Activated T-helper 17 cell treated with anti-CD3 and anti-CD28 coated beads, Interleukin-2, amount 50 U/mL, for 72 hours (primary cell): ENCODE results near the gene SLC6A17. TPM values are rescaled to one million over a fixed set of nuclear protein-coding genes. Genes with fewer than 3 reads are reported as not detected.

Experiments
- ATAC-seq: fragments of 150-1000 bp; cut with Tn5 transposase; replicated peaks from 2 replicates; pipeline ENCODE4 v1.10.0; 2021; ENCODE audit warnings: mild to moderate bottlenecking, moderate library complexity
- H3K27ac Mint-ChIP-seq: one replicate; pipeline ENCODE4 v1.8.0; 2022; ENCODE audit warnings: mixed read lengths
- H3K27me3 Mint-ChIP-seq: one replicate; pipeline ENCODE4 v1.8.0; 2022; ENCODE audit warnings: mixed read lengths
- H3K36me3 Mint-ChIP-seq: one replicate; pipeline ENCODE4 v1.8.0; 2022; ENCODE audit warnings: low read depth, mild to moderate bottlenecking, mixed read lengths
- H3K4me1 Mint-ChIP-seq: one replicate; pipeline ENCODE4 v1.8.0; 2022; ENCODE audit warnings: mixed read lengths
- H3K4me3 Mint-ChIP-seq: one replicate; pipeline ENCODE4 v1.8.0; 2022; ENCODE audit warnings: mild to moderate bottlenecking, mixed read lengths
- H3K9me3 Mint-ChIP-seq: one replicate; pipeline ENCODE4 v1.8.0; 2022; ENCODE audit warnings: mixed read lengths
- total RNA-seq, 2 donors: library from RNA; stranded (reverse); gene quantifications; one replicate each; pipeline ENCODE4 v1.2.3, GENCODE V29; 2022

Gene SLC6A17
- total RNA-seq, 2 donors from 2014 or later = not detected

GRCh38 chr1:110153407-110153950 is 3.2 kb downstream of the SLC6A17 start:
- no peak for ATAC-seq
- H3K4me3 Mint-ChIP-seq = no peak overlapping the region

DNA sequence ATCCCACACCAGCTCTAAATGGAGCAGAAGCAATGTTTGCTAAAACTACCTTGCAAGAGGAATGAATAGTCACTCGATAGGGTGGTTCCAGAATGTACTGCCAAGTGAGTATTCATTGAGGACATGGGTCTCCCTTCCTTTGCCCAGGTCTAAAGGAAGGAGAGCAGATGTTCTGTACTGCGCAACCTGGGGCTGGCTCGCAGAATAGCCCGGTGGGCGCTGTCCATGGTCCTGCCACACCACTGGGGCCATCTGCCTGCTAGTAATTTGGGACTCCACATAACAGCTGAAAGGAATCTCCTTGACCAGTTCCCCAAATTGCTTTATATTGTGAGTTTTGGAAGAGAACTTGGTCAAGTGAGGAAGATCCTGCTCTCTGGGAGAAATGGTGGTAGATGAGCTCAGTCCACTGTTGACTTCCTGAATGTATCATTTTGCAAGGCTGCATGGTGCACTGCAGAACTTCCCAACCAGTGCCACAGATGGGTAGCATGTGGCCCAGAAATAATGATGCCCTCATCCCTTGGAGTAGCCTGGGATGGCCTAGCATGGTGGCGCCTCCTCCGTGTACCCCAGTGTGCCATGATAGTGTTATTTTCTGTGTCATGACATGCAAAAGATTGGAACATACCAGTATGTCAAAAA is 5.7 kb downstream of the SLC6A17 start:
- no peaks in the 10 kb centered on the region for H3K9me3 Mint-ChIP-seq
- H3K36me3 Mint-ChIP-seq = no peaks in the 10 kb centered on the region
- peaks cover 68% of the 10 kb centered on the region for H3K27me3 Mint-ChIP-seq
- H3K4me1 Mint-ChIP-seq = no peaks in the 10 kb centered on the region
- H3K4me3 Mint-ChIP-seq = no peak overlapping the region
- no peak overlapping the region for H3K27ac Mint-ChIP-seq
- ATAC-seq = no peak

More at GRCh38 chr1:110153407-110153950, 3.2 kb downstream of the SLC6A17 start:
- Mint-ChIP-seq H3K9me3 (no peaks in the 10 kb centered on the region), H3K27me3 (peaks cover 62% of the 10 kb centered on the region), H3K27ac (no peak overlapping the region), H3K36me3 (no peaks in the 10 kb centered on the region), H3K4me1 (peaks cover 4% of the 10 kb centered on the region)

DNA sequence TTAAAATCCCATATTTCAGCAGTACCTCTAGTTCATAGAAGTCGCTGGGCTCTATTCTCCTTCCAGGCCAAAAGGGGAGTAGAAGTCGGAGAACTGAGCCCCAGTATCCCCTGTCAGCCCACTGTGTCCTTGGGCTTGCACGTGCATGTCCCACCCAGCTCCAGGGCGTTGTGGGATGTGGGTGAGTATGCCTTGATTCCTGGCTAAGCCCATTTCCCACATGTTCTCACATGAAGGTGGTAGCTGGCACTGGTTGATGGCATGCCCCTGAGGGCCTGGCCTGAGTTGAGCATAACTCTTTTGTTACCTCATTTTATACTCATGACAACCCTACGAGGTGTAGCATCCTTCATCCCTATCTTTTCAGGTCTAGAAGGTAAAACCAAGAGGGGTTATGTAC is 8.0 kb downstream of the SLC6A17 start:
- no peak overlapping the region for H3K4me3 Mint-ChIP-seq
- no peak for ATAC-seq
- no peaks in the 10 kb centered on the region for H3K4me1 Mint-ChIP-seq
- H3K27ac Mint-ChIP-seq = no peak overlapping the region
- no peaks in the 10 kb centered on the region for H3K36me3 Mint-ChIP-seq
- H3K9me3 Mint-ChIP-seq = no peaks in the 10 kb centered on the region
- H3K27me3 Mint-ChIP-seq = peaks cover 54% of the 10 kb centered on the region

GRCh38 chr1:110159168-110159567 is 8.9 kb downstream of the SLC6A17 start:
- no peaks in the 10 kb centered on the region for H3K9me3 Mint-ChIP-seq
- H3K4me1 Mint-ChIP-seq = no peaks in the 10 kb centered on the region
- no peak for ATAC-seq
- H3K36me3 Mint-ChIP-seq = no peaks in the 10 kb centered on the region
- no peak overlapping the region for H3K4me3 Mint-ChIP-seq
- H3K27ac Mint-ChIP-seq = no peak overlapping the region
- H3K27me3 Mint-ChIP-seq = peaks cover 52% of the 10 kb centered on the region

DNA sequence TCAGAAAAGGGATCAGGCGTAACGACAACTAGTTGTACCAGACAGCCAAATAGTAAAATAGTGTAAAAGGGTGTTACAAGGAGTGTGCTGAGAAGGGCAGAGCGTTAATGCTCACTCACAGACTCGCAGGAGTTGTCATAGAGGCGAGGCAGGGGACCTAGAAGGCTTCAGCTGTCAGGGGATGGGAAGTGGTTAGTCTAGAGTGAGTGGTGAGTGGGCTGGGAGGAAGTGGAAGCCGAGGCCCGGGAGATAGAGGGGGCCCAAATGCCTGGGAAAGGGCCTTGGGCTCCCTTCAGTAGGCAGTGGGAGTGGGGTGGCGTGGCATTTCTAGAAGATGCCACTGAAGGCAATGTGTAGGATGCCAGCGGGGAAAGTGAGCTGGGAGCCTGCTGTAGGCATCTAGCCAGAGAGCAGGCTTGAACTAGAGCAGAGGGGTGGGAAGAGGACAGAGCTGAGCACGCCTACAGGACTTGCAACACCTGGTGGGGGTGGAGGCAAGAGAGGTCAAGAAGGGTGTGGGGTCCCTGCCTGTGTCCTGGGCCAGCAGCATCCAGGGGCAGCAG is 10.3 kb downstream of the SLC6A17 start:
- ATAC-seq = no peak
- Mint-ChIP-seq H3K4me3 (no peak overlapping the region), H3K27ac (no peak overlapping the region), H3K36me3 (no peaks in the 10 kb centered on the region), H3K27me3 (peaks cover 41% of the 10 kb centered on the region), H3K4me1 (no peaks in the 10 kb centered on the region), H3K9me3 (no peaks in the 10 kb centered on the region)

- H3K36me3 Mint-ChIP-seq = no peaks in the 10 kb centered on the region
- H3K27me3 Mint-ChIP-seq = peaks cover 40% of the 10 kb centered on the region
- no peak for ATAC-seq
- no peak overlapping the region for H3K4me3 Mint-ChIP-seq
- H3K4me1 Mint-ChIP-seq = no peaks in the 10 kb centered on the region
- no peaks in the 10 kb centered on the region for H3K9me3 Mint-ChIP-seq
- no peak overlapping the region for H3K27ac Mint-ChIP-seq
Measured at GRCh38 chr1:110161165-110161564, 10.9 kb downstream of the SLC6A17 start.

DNA sequence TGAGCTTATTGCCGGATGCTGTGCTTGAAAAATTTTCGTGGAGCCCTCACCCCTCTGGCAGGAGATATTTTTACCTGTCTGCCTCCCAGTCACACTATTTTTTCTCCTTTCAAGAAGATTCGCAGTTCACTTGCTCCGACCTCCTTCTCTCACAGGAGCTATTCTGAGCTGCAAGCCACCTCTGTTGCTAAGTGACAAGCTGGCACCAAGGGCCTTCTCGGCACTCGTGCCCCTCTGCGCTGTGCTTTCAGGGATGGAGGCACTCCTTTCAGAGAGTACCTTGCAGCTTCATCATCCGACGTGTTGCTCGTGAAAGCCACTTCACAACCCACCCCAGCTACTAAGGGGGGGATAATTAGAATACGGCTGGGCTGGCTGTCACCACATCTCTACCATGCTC is 11.6 kb downstream of the SLC6A17 start:
- Mint-ChIP-seq H3K27ac (no peak overlapping the region), H3K36me3 (no peaks in the 10 kb centered on the region)

DNA sequence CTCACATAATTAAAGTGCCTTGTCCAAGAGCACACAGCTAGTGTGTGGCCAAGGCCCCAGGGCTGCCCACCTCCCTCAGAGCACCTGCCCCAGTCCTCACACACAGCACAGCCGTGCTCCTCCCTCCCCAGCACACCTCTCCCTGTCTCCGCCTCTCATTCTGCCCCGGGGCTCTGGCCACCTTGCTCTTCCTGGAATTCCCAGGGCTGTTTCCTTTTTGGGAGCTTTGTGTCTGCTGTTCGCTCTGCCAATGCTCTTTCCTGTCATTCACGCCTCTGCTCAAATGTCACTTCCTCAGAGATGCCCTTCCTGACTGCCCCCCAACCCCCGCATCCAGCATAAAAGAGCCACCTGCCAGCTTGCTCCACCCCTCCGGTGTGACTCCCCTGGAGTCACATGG is 13.3 kb downstream of the SLC6A17 start:
- no peaks in the 10 kb centered on the region for H3K9me3 Mint-ChIP-seq
- no peaks in the 10 kb centered on the region for H3K36me3 Mint-ChIP-seq
- no peak overlapping the region for H3K27ac Mint-ChIP-seq
- H3K4me3 Mint-ChIP-seq = no peak overlapping the region
- ATAC-seq = no peak
- no peaks in the 10 kb centered on the region for H3K4me1 Mint-ChIP-seq
- H3K27me3 Mint-ChIP-seq = peaks cover 24% of the 10 kb centered on the region

More for the DNA sequence above, 11.6 kb downstream of the SLC6A17 start:
- Mint-ChIP-seq H3K4me1 (no peaks in the 10 kb centered on the region), H3K9me3 (no peaks in the 10 kb centered on the region), H3K4me3 (no peak overlapping the region), H3K27me3 (peaks cover 33% of the 10 kb centered on the region)
- no peak for ATAC-seq

- H3K27ac Mint-ChIP-seq = no peak overlapping the region
- no peaks in the 10 kb centered on the region for H3K9me3 Mint-ChIP-seq
- H3K4me3 Mint-ChIP-seq = no peak overlapping the region
- H3K36me3 Mint-ChIP-seq = no peaks in the 10 kb centered on the region
- H3K27me3 Mint-ChIP-seq = peaks cover 16% of the 10 kb centered on the region
- ATAC-seq = no peak
- no peaks in the 10 kb centered on the region for H3K4me1 Mint-ChIP-seq
Measured at GRCh38 chr1:110164725-110165350, 14.5 kb downstream of the SLC6A17 start.

DNA sequence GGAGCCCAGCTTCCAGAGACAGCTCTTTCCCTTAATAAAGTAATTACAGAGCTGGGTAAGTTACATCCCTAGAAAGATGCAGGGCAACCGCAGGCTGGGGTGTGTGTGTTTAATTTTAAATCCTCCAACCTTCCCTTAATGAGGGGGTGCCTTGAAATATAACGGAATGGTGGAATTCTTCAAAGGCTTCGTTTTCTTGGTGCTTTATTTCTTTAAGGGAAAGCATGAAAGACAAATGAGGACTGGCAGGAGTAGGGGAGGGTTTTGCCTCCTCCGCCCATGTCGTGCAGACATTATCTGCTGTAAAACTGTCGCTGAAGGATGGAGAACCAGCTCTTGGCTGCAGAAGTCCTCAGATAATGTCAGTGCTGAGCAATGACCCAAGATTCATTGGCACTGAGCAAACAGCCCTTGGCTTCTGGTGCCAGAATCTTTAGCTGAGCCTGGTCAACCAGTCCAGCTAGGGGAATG is 15.5 kb downstream of the SLC6A17 start:
- Mint-ChIP-seq H3K4me1 (no peaks in the 10 kb centered on the region), H3K27ac (no peak overlapping the region), H3K9me3 (no peaks in the 10 kb centered on the region), H3K36me3 (no peaks in the 10 kb centered on the region), H3K4me3 (no peak overlapping the region), H3K27me3 (peaks cover 10% of the 10 kb centered on the region)
- no peak for ATAC-seq

DNA sequence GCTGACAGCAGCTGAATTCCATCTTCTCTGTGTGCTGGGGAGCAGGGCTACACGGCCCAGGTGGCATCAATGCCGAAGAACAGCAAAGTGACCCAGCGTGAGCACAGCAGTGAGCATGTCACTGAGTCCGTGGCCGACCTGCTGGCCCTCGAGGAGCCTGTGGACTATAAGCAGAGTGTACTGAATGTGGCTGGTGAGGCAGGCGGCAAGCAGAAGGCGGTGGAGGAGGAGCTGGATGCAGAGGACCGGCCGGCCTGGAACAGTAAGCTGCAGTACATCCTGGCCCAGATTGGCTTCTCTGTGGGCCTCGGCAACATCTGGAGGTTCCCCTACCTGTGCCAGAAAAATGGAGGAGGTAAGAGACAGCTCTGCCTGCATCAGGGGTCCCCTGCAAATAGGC is 16.6 kb downstream of the SLC6A17 start:
- Mint-ChIP-seq H3K4me3 (no peak overlapping the region), H3K27ac (no peak overlapping the region), H3K27me3 (peaks cover 13% of the 10 kb centered on the region), H3K36me3 (no peaks in the 10 kb centered on the region), H3K4me1 (no peaks in the 10 kb centered on the region), H3K9me3 (no peaks in the 10 kb centered on the region)
- no peak for ATAC-seq

DNA sequence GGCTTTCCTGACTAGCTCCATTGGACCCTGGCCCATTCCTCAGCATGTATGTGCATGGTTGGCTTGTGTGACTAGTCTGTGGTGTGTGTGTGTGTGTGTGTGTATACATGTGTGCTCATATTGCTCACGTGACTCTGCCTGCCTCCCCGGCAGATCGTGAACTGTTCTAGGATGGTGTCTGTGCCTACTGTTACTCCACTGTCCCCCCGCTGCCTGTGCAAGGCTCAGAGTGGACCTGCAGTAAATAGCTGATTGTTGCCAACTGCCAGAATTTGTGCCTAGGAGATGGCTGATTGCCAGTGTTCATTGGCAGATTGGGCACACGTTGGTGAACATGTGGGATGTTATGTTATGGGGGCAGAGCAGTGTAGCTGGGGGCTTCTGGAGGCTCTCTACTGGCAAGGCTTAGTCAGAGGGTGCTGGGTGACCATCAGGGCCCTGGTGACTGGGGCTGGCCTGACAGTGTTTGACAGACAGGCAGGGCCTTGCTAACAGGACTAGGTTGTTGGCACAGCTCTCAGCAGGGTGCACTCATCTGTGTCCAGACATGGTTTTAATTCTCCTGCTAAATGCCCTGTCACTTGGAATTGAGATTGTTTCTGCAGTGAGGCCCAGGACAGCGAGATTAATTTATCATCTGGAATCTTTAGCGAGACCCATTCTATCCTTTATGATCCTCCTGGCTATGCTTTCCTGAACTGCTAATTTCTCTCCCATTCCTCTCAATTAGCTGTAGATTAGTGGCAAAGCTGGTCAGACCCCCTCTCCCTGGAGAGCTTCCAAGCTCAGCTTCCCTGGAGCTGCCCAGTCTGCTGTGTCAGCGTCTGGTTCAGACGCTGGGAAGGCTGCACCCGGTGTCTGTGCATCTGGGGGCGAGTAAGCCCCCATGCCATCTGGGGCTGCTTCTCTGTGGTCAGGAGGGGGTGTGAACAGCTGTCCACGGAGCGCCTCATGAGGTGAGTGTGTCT is 20.8 kb downstream of the SLC6A17 start:
- no peaks in the 10 kb centered on the region for H3K4me1 Mint-ChIP-seq
- H3K27ac Mint-ChIP-seq = no peak overlapping the region
- H3K9me3 Mint-ChIP-seq = no peaks in the 10 kb centered on the region
- H3K27me3 Mint-ChIP-seq = peaks cover 5% of the 10 kb centered on the region
- no peak overlapping the region for H3K4me3 Mint-ChIP-seq
- no peak for ATAC-seq
- H3K36me3 Mint-ChIP-seq = no peaks in the 10 kb centered on the region

DNA sequence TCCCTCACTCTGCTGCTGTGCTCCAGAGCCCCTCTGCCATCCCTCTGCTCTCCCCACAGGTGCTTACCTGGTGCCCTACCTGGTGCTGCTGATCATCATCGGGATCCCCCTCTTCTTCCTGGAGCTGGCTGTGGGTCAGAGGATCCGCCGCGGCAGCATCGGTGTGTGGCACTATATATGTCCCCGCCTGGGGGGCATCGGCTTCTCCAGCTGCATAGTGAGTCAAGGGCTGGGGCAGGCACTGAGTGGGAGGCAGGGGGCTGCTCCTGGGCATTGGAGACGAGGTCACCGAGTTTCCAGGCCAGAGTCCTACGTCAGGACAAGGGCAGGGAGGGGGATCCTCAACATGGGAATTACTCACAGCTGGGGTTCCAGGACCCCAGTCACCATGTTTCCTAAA is 21.7 kb downstream of the SLC6A17 start:
- no peak overlapping the region for H3K27ac Mint-ChIP-seq
- no peaks in the 10 kb centered on the region for H3K36me3 Mint-ChIP-seq
- peaks cover 5% of the 10 kb centered on the region for H3K27me3 Mint-ChIP-seq
- no peaks in the 10 kb centered on the region for H3K4me1 Mint-ChIP-seq
- no peak overlapping the region for H3K4me3 Mint-ChIP-seq
- ATAC-seq = no peak
- no peaks in the 10 kb centered on the region for H3K9me3 Mint-ChIP-seq

DNA sequence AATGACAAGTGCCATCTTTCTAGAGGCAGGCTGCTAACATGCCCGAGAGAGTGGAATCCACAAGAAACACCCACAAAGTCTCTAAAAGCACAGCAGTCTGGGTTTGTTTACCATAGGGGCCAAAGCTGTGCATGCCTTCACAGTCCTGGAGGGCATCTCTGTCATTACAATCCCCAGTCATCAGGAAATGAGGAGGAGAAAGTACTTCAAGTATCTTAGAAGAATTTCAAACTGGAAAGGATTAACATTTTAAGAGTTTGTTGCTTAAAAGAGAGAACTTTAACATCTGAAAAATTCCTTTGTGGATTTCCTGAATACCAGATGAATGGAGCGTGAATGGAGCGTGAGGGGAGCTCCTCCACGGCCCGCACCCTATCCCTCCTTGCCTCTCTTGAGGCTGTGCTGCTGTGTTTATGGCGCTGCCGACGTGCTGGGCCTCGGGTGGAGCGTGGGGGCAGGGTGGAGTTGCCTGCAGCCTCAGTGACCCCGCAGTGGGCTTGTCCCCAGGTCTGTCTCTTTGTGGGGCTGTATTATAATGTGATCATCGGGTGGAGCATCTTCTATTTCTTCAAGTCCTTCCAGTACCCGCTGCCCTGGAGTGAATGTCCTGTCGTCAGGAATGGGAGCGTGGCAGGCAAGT is 23.3 kb downstream of the SLC6A17 start:
- Mint-ChIP-seq H3K9me3 (no peaks in the 10 kb centered on the region), H3K27me3 (peaks cover 5% of the 10 kb centered on the region), H3K36me3 (no peaks in the 10 kb centered on the region), H3K4me3 (no peak overlapping the region), H3K27ac (no peak overlapping the region), H3K4me1 (no peaks in the 10 kb centered on the region)
- no peak for ATAC-seq
